ENCODE results near the gene CDK6.
A peak's percentile ranks its signal among the peaks of the same experiment; 100 is the strongest.

CDK6 gene

DNA sequence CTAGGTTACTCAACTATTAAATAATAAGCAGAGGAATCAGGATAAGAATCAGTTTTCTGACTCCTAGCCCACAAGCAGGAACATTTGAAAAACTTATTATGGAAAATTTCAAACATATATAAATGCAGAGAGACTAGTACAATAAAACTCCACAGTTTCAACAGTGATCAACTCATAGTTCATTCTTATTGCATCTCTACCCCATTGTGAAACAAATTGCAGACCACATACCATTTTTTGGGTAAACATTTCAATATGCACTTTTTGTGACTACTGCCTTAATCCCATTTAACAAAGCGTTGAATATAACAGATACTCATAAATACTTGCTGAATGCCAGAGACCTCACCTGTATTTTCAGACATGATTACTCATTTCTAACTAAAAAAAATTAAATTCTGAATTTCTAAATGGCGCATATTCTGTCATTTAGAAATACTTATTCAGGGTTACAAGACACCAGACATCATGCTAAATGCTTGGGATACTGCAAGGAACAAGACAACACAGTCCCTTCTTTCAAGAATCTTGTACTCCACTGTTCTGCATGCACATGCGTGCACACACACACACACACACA, 11.4 kb downstream of the CDK6 start:
- no peak for DNase-seq

- DNase-seq: no peak
Measured at GRCh38 chr7:92824450-92824849, 11.9 kb downstream of the CDK6 start.

DNA sequence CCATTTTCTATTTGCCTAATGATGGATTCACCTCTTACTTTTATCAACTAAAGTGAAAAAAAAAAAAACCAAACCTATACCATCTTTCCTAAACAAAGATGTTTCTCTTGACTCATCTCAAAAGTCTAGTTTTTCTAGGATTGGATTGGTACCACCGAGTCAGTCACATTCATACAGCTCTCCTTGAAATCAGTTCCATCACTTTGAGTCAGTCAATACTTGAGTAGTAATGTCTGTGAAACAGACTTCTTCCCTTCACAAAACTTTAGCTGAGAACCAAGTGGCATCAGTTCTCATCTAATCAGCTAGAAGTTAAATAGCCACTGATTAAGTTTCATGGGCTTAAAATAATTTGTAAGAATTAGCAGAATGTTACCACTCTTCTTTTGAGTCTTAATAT, 13.3 kb downstream of the CDK6 start:
- no peak for DNase-seq

- DNase-seq: no peak
Measured at GRCh38 chr7:92820191-92820590, 16.2 kb downstream of the CDK6 start.

GRCh38 chr7:92817398-92817797, 19.0 kb downstream of the CDK6 start:
- DNase-seq: no peak

DNA sequence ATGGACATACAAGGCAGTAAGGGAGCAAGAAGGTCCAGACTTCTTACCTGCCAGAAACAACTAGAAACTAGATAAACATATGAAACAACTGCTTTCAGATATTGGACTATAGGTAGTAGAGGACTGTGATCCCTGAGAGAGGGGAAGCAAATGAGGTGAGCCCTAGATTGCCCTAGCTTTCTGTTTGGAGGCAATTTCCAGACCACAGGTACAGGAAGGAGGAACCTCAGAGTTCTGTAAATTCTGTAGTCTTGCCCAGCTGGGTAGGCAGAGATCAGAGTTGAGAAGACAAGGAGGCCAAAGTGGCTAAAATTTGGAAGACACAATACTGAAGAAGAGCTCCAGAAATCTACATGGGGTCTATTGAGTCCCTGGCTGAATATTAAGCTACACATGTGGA, 21.0 kb downstream of the CDK6 start:
- DNase-seq: peak; percentile 92

- DNase-seq: no peak
Measured at GRCh38 chr7:92813390-92814024, 22.9 kb downstream of the CDK6 start.

- DNase-seq: no peak
Measured at GRCh38 chr7:92811158-92811557, 25.2 kb downstream of the CDK6 start.

DNA sequence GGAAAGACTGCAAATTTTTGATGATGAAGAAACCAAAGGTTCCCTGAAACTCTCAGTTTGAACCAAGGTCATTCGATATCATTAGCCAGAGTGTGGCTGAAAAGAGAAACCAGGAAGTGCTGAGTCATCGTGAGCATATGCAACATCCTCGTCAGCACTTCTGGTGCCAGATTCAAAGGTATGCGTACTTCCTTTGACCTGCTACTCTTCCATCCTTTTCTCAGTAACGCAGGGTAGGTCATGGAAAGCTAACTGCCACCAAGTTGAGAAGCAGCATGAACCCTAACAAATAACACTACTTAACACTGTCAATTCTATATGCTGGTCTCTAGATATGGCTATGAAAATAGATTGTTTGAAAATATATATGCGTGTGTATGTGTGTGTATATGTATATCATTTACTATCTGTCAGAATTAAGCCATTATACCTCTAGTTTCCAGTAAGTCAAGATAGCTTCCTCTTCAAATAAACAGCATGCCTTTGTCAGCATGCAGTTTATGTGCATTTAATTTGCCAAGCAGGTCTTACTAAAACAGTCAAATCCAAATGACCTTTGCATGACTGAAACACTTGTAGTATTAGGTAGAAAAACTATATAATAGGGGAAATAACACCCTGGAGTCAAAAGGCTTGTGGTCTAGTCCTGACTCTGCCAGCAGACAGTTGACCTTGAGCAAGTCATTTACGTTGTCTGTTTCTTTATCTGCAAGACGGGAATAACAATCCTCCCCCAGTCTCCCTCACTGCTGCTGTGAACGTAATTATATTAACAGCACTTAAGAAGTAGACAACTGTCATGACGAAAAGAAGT, 26.4 kb downstream of the CDK6 start:
- peak; percentile 100 for DNase-seq

GRCh38 chr7:92809397-92809759, 27.0 kb downstream of the CDK6 start:
- DNase-seq: no peak

DNA sequence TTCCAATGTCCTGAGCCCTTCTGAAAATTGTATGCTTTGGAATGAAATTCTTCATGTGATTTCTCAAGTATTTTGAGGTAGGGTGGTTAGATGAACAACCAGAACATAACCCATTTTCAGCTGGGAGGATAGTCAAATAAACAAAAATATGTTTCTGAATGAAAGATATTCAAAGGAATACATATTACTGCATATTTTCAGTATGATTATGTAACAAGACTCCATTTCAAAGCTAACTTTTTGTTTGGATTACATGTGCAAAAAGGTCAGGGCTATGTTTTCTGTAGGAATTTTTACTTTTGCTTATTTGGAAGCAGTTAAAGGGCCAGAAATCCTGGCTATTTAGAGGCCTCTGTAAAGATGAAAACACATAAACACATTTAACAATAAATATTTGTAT, 27.7 kb downstream of the CDK6 start:
- DNase-seq: no peak

- DNase-seq: no peak
Measured at GRCh38 chr7:92808006-92808405, 28.4 kb downstream of the CDK6 start.

- no peak for DNase-seq
Measured at GRCh38 chr7:92806496-92806895, 29.9 kb downstream of the CDK6 start.

DNA sequence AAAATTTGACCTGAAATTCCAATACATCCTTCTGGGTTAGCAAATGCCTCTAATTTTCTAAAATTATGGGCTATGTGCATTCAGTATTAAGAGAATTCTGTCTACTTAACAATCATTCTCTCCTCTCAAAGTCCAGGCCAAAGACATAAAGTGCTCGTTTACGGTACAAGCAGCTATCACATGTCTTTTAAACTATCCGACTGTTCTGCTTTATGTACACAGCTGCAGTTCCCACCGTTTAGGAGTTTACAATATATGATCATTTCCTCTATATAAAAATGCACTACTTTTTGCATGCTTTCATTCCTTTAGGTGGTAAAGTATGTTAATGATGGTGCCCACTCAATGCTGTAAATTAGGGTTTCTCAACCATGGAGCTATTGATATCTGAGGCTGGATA, 34.0 kb downstream of the CDK6 start:
- DNase-seq: no peak

DNA sequence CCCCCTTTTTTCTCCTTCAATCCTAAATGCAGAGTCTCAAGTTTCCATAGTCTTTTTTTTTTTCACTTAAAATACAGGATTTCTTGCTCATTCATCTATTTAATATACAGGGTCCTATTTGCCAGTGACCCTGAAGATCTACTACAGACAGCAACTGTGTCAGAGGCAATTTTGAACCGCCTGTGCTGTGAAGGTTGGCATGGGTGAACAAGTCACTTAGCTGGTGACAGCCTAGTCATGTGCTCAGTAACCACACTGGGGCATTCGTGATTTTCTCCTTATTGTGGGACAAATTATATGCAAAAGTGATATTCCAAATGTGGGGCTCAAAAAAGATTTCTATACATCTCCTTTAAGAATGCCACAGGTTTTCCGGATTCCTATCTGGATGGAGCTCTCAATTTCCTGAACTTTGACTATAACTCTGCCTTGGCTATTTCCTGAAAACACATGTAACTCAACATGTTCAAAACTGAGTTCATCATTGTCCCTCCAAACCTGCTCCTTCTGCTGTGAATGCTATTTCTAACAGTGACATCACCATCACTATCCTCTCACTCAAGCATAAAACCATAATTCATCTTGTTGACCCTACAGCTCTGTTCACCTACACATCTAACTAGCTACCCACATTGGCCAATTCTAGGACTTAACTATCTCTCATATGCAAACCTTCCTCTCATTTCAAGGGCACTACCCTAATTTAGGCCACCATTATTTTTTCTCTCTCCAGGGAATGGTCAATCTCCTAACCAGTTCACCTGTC, 36.7 kb downstream of the CDK6 start:
- peak; percentile 95 for DNase-seq

DNA sequence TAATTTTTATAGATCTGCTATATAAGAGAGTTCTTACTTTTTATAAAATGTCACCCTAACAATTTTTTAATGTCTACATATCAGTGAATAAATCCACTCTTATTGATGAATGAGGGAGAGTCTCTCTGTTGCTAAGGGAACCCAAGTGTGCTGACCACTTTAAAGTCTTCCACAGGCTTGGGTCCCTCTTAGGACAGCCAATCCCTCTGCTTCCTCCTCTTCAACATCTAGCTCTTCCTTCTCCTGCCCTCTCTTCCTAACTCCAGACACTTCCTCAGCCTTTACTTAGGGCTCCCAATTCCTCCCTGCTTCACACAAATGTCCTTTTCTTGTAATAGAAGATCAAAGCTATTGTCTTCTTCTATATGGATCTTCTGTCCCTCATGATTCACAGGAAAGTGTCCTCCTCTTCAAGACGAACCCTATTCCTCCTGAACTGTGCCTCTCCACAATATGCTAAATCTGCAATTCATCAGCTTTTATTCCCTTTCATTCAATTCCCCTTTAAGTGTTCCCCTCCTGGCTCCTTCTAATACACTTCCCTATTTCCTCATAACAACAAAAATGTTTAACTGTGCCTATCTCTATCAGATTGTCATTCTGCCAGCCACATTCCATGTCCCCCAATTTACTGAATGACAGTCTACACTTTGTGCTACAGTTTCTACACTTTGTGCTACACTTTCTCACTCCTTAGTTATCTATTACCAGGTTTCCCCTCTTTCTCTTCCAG, 37.7 kb downstream of the CDK6 start:
- DNase-seq: peak; percentile 98

GRCh38 chr7:92797693-92798092, 38.7 kb downstream of the CDK6 start:
- DNase-seq: peak; percentile 92

DNA sequence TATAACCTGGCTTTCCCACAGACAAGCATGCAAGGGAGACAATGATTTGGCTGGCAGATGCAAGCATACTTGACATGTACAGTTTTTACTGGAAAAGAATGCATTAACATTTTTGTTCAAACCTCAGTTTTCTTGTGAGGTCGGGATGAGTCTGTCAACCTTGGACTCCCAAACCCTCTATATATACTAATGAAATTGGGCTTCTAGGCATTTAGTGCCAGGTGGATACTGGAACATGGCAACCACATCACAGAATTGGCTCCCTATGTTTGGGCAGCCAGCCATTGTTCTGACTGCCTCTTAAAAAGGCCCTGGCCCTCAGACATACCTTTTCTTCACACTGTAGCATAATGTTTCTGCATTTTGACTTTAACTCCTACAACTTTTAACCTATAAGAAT, 39.1 kb downstream of the CDK6 start:
- no peak for DNase-seq

DNA sequence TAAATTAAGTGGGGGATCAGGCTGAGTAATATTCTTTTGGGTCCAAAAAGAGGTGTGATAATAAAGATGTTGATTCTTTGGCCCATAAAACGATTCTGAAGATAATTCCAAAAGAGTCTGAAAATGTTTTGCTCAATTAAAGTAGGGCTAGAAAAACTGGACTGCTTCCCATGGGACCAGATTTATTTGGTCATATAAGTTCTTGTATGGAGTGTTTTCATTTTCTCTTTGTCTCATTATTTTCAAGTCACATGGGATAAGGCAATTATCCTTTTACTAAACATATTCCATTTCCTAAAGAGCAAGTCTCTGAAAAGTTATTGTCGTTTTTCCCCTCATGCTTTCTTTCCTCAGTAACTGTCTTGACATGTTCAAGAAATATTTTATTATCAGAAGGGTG, 41.5 kb downstream of the CDK6 start:
- no peak for DNase-seq

DNA sequence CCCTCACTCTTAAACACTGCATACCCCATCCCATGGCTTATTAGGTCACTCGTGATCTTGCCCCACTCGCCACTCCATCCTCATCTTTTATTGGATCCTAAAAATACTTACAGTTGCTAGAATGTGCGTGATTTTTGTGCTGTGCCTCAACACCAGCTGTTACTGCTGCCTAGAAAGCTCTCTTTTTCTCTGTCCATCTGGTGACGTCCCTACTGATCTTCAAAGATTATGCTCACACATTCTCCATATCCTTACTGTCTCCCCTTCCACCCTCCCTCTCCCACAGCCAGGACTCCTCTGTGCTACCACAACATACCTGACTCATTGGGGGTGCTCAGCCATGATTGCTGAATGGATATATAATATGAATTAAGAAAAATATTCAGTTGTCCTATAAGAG, 42.0 kb downstream of the CDK6 start:
- DNase-seq: no peak

GRCh38 chr7:92793656-92794205, 42.6 kb downstream of the CDK6 start:
- DNase-seq: peak; percentile 98

DNA sequence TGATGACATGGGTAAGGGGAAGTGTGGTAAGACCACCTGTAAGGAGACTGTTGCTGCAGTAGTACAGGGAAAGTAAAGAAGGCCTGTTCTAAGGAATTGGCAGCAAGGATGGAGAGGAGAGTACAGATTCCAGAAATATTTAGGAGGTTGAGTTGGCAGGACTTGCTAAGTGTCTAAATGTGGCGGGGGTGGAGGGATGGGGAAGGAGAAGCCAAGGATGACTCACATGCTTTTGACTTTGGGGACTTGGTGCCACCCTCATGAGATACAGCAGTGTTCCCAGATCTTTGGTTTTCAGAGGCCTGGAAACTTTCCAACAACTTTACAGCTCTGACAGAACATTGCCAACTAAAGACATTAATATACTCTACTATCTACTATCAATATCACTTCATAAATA, 45.4 kb downstream of the CDK6 start:
- no peak for DNase-seq
